Kidney (tissue), 14 donors: Measurements from ENCODE around the gene C5orf47. TPM values are rescaled to one million over a fixed set of nuclear protein-coding genes. Genes with fewer than 3 reads are reported as not detected.
A peak's percentile ranks its signal among the peaks of the same experiment; 100 is the strongest.

ENCODE experiments used
- DNase-seq, 5 donors: peaks; one replicate each; pipeline ENCODE4 v3.0.0-alpha.2; 2013 to 2020
- FAIRE-seq: peaks from 2 replicates; lab custom pipeline; 2012; peaks lifted over from hg19 to GRCh38; lab: Jason Lieb, UNC
- H3K27ac ChIP-seq, 2 donors: one replicate each; pipeline ENCODE4 v1.7.0; 2013; ENCODE audit warnings: low read depth in 2 of 2, low read length in 2 of 2, inconsistent platforms in 1 of 2
- H3K27me3 ChIP-seq: one replicate; pipeline ENCODE4 v1.7.1; 2013; ENCODE audit warnings: low read length, inconsistent platforms; ENCODE audit not compliant: control insufficient read depth, insufficient read depth
- H3K36me3 ChIP-seq, 3 donors: one replicate each; pipeline versions ENCODE4 v1.7.0 to v1.7.1; 2013; ENCODE audit warnings: low read length in 3 of 3, control low read depth in 1 of 3, inconsistent platforms in 1 of 3; ENCODE audit not compliant: insufficient read depth in 3 of 3, control insufficient read depth in 2 of 3
- H3K4me1 ChIP-seq, 3 donors: one replicate each; pipeline versions ENCODE4 v1.7.0 to v1.7.1; 2013; ENCODE audit warnings: low read length in 3 of 3, inconsistent platforms in 1 of 3, low read depth in 1 of 3; ENCODE audit not compliant: control insufficient read depth in 2 of 3, insufficient read depth in 2 of 3
- H3K4me3 ChIP-seq, 3 donors: one replicate each; pipeline versions ENCODE4 v1.7.0 to v1.8.1; 2013; ENCODE audit warnings: low read length in 3 of 3, control low read depth in 1 of 3, inconsistent platforms in 1 of 3
- H3K9ac ChIP-seq, 3 donors: one replicate each; pipeline versions ENCODE4 v1.7.0 to v1.7.1; 2013; ENCODE audit warnings: low read length in 3 of 3, control low read depth in 1 of 3, inconsistent platforms in 1 of 3
- H3K9me3 ChIP-seq, 3 donors: one replicate each; pipeline versions ENCODE4 v1.7.0 to v1.7.1; 2013; ENCODE audit warnings: low read length in 3 of 3, control low read depth in 1 of 3, inconsistent platforms in 1 of 3; ENCODE audit not compliant: control insufficient read depth in 2 of 3, insufficient read depth in 1 of 3
- CTCF ChIP-seq: IDR thresholded peaks from 3 replicates; pipeline ENCODE4 v1.5.1; 2012; ENCODE audit warnings: mild to moderate bottlenecking, moderate library complexity, borderline replicate concordance; ENCODE audit not compliant: insufficient read depth; ENCODE audit errors: extremely low read depth
- intact Hi-C: fragments of 100-400 bp; cut with DNase I; formaldehyde crosslinking; loops from one replicate; pipeline ENCODE4 v1.11.1; 2022
- polyA plus RNA-seq: library from polyadenylated mRNA; stranded (reverse); fragments of 350-450 nt; fragmentation: Illumina TruSeq; extraction: RNeasy Lipid Tissue Mini Kit (QIAGEN cat#74804); gene quantifications from one replicate; pipeline ENCODE4 v1.2.3, GENCODE V29; 2014; ENCODE audit warnings: low read depth, low replicate concordance; ENCODE audit not compliant: insufficient read depth
- total RNA-seq: library from RNA; stranded (reverse); fragmentation: NEBNext Ultra II Directional; extraction: Animal tissue kit (Norgen Biotek cat#: 25700); gene quantifications from one replicate; pipeline ENCODE4 v1.2.1, GENCODE V29; 2021
- donor health status: control.
- donor health status: control.
- donor health status: control.
- donor health status: control.
- donor health status: control.
- donor health status: DM: yes; HTN: yes; CAD: no.
- donor health status: Normal renal cell carcinoma (clear cell type).

C5orf47 gene
- total and polyA plus RNA-seq, 2 donors from 2014 or later = not detected

GRCh38 chr5:174030286-174030685 lies 41.3 kb downstream of the C5orf47 start:
- Histone ChIP-seq H3K36me3 (no peaks in the 10 kb centered on the region), H3K4me1 (no peaks in the 10 kb centered on the region), H3K4me3 (no peak overlapping the region), H3K27ac (no peak overlapping the region), H3K9ac (no peak overlapping the region), H3K9me3 (peaks cover 0 to 11% (median 0%) of the 10 kb centered on the region in 3 donors), H3K27me3 (no peaks in the 10 kb centered on the region)
- no peak for FAIRE-seq
- TF ChIP-seq CTCF = no peak
- no peak for DNase-seq
- intact Hi-C loops = no loop called here

DNA sequence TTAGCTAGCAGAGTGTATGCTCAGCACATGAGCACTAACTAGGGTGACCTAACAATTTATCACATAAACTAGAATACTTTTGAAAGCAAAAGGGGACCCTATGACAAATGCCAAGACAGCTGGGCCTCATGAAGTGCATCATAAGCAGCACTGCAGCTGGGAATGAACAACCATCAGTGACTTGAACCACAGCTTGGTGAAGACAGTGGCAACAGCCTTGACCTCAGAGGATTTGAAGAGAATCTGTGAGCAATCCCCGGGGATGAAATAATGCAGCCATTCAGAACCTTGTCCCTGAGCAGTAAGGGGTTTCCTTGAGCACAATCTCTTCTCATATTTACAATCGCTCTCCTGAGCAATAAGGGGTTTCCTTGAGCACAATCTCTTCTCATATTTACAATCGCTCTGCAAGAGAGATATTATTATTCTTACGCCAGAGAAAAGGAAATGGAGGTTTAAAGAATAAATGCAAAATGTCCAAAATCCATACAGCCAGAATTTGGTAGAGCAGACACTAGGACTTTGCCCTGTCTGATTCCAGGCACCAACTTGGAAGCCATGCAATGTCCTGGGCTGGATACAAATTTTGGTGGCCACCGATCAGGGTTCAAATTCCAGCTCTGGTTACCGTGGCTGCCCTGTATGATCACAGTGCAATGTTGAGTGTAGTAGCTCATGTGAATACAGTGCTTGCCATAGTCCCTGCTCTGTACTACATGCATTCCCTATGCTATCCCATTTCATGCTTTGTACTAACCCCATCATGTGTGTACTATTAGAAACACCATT lies 55.7 kb downstream of the C5orf47 start:
- FAIRE-seq = no peak

GRCh38 chr5:174045470-174046025 lies 56.6 kb downstream of the C5orf47 start, which contains the start of gene NSG2:
TSS of gene NSG2 (plus strand) at chr5:174045706. CDS start at chr5:174046756, 1,050 bp downstream.
- H3K4me1 ChIP-seq = no peaks in the 10 kb centered on the region
- H3K4me3 ChIP-seq = no peak within 1 kb of the TSS
- no peaks in the 10 kb centered on the region for H3K9me3 ChIP-seq
- peak; percentile 64 for TF ChIP-seq CTCF
- peak; percentile 88 to 97 (median 94) for DNase-seq
- intact Hi-C loops = no loop called here
- no peaks in the 10 kb centered on the region for H3K27me3 ChIP-seq
- no peaks in the 10 kb centered on the region for H3K36me3 ChIP-seq
- FAIRE-seq = no peak
- H3K9ac ChIP-seq = no peak within 1 kb of the TSS
- no peak within 1 kb of the TSS for H3K27ac ChIP-seq

More for the DNA sequence above, 55.7 kb downstream of the C5orf47 start:
- Histone ChIP-seq H3K27me3 (no peaks in the 10 kb centered on the region), H3K4me3 (no peak overlapping the region), H3K27ac (no peak overlapping the region), H3K36me3 (no peaks in the 10 kb centered on the region), H3K9ac (no peak overlapping the region), H3K4me1 (no peaks in the 10 kb centered on the region), H3K9me3 (no peaks in the 10 kb centered on the region)
- no peak for TF ChIP-seq CTCF
- intact Hi-C loops = no loop called here
- DNase-seq = no peak
